Calu3 (cell line): ENCODE measurements around the gene YJEFN3. TPM values are rescaled to one million over a fixed set of nuclear protein-coding genes. Genes with fewer than 3 reads are reported as not detected.

ENCODE experiments used
- BruUV-seq: library from RNA; stranded (reverse); fragments of 400-500 nt; replicated peaks from 2 replicates; lab custom pipeline; 2021; lab: Mats Ljungman, UMichigan
- CTCF ChIA-PET: fragments of 300-600 bp; sonication (Branson Sonifier 250); formaldehyde crosslinking; loops from one replicate; lab custom pipeline; 2022; ENCODE audit warnings: antibody characterized with exemption; lab: Charles Lee
- DNase-seq: peaks from one replicate; pipeline ENCODE4 v3.0.0; 2022
- H3K27ac Mint-ChIP-seq: one replicate; pipeline ENCODE4 v1.8.0; 2022; ENCODE audit warnings: mixed read lengths; ENCODE audit not compliant: unreplicated experiment
- H3K27me3 Mint-ChIP-seq: one replicate; pipeline ENCODE4 v1.8.0; 2022; ENCODE audit warnings: mixed read lengths; ENCODE audit not compliant: unreplicated experiment
- H3K36me3 Mint-ChIP-seq: one replicate; pipeline ENCODE4 v1.8.0; 2022; ENCODE audit warnings: mild to moderate bottlenecking, moderate library complexity, mixed read lengths; ENCODE audit not compliant: insufficient read depth, unreplicated experiment
- H3K4me1 Mint-ChIP-seq: one replicate; pipeline ENCODE4 v1.8.0; 2022; ENCODE audit warnings: mild to moderate bottlenecking, low read depth, mixed read lengths; ENCODE audit not compliant: unreplicated experiment
- H3K4me3 Mint-ChIP-seq: one replicate; pipeline ENCODE4 v1.8.0; 2022; ENCODE audit warnings: mild to moderate bottlenecking, low read depth, moderate library complexity, mixed read lengths; ENCODE audit not compliant: unreplicated experiment
- H3K9me3 Mint-ChIP-seq: one replicate; pipeline ENCODE4 v1.8.0; 2022; ENCODE audit warnings: low read depth, mixed read lengths; ENCODE audit not compliant: unreplicated experiment
- intact Hi-C: fragments of 100-400 bp; cut with micrococcal nuclease; formaldehyde crosslinking; loops from one replicate; pipeline ENCODE4 v1.10.0; 2022; ENCODE audit not compliant: unreplicated experiment
- total RNA-seq: library from RNA; stranded (reverse); gene quantifications from 2 replicates; pipeline ENCODE4 v1.2.3, GENCODE V29; 2022
- TF ChIP-seq, protein P1 (sequence below): fragments of 200-600 bp; IDR thresholded peaks from one replicate; pipeline ENCODE4 v1.8.0; 2022; ENCODE audit warnings: antibody characterized with exemption; ENCODE audit not compliant: unreplicated experiment

Gene YJEFN3
- total RNA-seq, 1 experiment from 2014 or later: 10.4 TPM

GRCh38 chr19:19559931-19560330 lies 31.2 kb downstream of the YJEFN3 start:
- Mint-ChIP-seq H3K27ac (no peak overlapping the region), H3K36me3 (no peaks in the 10 kb centered on the region), H3K4me1 (no peaks in the 10 kb centered on the region), H3K9me3 (no peaks in the 10 kb centered on the region), H3K4me3 (no peak overlapping the region), H3K27me3 (no peaks in the 10 kb centered on the region)
- DNase-seq: no peak
- CTCF ChIA-PET: no interaction called here
- BruUV-seq: no TSS peak
- intact Hi-C loops: loop anchor here (10.0 kb wide), 1 partner anchor 45 kb away; no protein-coding TSS in a partner anchor
- TF ChIP-seq, protein P1, sequence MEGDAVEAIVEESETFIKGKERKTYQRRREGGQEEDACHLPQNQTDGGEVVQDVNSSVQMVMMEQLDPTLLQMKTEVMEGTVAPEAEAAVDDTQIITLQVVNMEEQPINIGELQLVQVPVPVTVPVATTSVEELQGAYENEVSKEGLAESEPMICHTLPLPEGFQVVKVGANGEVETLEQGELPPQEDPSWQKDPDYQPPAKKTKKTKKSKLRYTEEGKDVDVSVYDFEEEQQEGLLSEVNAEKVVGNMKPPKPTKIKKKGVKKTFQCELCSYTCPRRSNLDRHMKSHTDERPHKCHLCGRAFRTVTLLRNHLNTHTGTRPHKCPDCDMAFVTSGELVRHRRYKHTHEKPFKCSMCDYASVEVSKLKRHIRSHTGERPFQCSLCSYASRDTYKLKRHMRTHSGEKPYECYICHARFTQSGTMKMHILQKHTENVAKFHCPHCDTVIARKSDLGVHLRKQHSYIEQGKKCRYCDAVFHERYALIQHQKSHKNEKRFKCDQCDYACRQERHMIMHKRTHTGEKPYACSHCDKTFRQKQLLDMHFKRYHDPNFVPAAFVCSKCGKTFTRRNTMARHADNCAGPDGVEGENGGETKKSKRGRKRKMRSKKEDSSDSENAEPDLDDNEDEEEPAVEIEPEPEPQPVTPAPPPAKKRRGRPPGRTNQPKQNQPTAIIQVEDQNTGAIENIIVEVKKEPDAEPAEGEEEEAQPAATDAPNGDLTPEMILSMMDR: no peak

- no peak overlapping the region for H3K27ac Mint-ChIP-seq
- CTCF ChIA-PET: no interaction called here
- TF ChIP-seq, protein P1: no peak
- DNase-seq: no peak
- H3K9me3 Mint-ChIP-seq: no peaks in the 10 kb centered on the region
- no peak overlapping the region for H3K4me3 Mint-ChIP-seq
- H3K4me1 Mint-ChIP-seq: no peaks in the 10 kb centered on the region
- intact Hi-C loops: no loop called here
- no TSS peak for BruUV-seq
- H3K36me3 Mint-ChIP-seq: no peaks in the 10 kb centered on the region
- no peaks in the 10 kb centered on the region for H3K27me3 Mint-ChIP-seq
Measured at GRCh38 chr19:19561946-19562664, 33.4 kb downstream of the YJEFN3 start.

DNA sequence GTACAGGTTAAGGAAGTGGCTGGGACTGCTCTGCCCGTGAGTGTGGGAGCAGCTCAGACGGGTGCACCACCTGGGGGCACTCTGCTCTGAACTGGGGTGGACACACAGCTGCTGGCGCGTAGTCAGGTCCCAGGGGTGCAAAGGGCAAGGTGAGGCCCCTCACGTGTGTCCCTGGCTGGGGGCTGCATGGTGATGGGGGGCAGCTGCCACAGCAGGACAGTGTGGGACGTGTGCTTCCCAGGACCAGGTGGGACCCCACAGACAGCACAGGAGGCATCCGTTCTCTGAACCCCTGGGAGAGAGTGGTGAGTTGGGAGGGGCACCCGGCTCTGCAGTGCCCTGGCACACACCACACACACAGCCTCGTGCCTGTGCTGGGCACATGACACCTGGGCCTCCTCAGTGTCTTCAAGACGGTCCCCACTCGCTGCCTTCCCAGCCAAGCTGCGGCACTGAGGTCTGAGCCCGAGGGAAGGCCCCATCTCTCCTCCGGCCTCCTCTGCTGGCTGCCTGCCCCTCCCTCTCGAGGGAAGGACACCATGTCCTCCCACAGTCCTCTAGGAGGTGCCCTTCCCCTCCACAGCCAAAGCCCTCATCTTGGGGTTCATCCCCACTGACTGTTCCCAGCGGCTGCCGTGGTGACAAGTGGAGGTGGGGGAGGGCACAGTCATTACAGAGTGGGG lies 34.1 kb downstream of the YJEFN3 start:
- intact Hi-C loops: no loop called here
- no peak for DNase-seq
- no TSS peak for BruUV-seq
- TF ChIP-seq, protein P1: no peak
- Mint-ChIP-seq H3K27me3 (no peaks in the 10 kb centered on the region), H3K4me1 (no peaks in the 10 kb centered on the region), H3K9me3 (no peaks in the 10 kb centered on the region), H3K4me3 (no peak overlapping the region), H3K27ac (no peak overlapping the region), H3K36me3 (no peaks in the 10 kb centered on the region)
- CTCF ChIA-PET: no interaction called here

DNA sequence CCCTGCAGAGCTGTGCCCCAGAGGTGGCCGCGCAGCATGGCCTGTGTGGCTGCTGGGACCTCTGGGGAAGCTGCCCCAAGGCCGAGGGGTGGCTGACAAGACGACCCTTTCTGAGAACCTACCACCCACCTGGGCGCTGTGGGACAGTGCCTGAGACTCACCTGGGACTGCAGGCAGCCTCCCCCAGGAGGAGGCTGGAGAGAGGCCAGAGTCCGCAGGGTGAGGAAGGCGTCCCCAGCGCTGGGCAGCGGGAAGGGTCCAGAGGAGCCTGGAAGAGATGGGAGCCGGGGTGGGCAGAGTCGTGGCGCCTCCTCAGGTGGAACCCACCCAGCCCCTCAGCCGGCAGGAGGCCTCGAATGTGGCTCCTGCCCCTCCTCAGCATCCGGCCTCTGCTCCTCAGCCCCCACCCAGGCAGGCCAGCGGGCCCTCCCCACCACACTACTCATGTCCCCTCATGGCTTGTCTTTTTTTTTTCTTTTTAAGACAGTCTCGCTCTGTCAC lies 34.7 kb downstream of the YJEFN3 start:
- no peak overlapping the region for H3K4me3 Mint-ChIP-seq
- no peaks in the 10 kb centered on the region for H3K9me3 Mint-ChIP-seq
- no peaks in the 10 kb centered on the region for H3K27me3 Mint-ChIP-seq
- no peak for DNase-seq
- BruUV-seq: no TSS peak
- H3K27ac Mint-ChIP-seq: no peak overlapping the region
- no peaks in the 10 kb centered on the region for H3K36me3 Mint-ChIP-seq
- H3K4me1 Mint-ChIP-seq: no peaks in the 10 kb centered on the region
- TF ChIP-seq, protein P1: no peak
- CTCF ChIA-PET: no interaction called here
- intact Hi-C loops: no loop called here
